SK-N-MC (cell line): Measurements from ENCODE around the gene MLST8.

Experiments used
- DNase-seq: peaks from one replicate; pipeline ENCODE4 v3.0.0-alpha.2; 2011; ENCODE audit warnings: low read depth, low spot score
- H3K27ac ChIP-seq: fragments of 200-600 bp; sonication (generic); 2 replicates; pipeline ENCODE4 v1.5.1; 2016; ENCODE audit warnings: mixed run types
- H3K36me3 ChIP-seq: fragments of 200-600 bp; sonication (generic); 2 replicates; pipeline ENCODE4 v1.6.1; 2017; ENCODE audit warnings: antibody characterized with exemption, low read length, mixed read lengths; ENCODE audit not compliant: insufficient read depth
- H3K4me3 ChIP-seq: fragments of 200-600 bp; sonication (generic); 2 replicates; pipeline ENCODE4 v1.5.1; 2016
- H3K9ac ChIP-seq: fragments of 200-600 bp; sonication (generic); 2 replicates; pipeline ENCODE4 v1.8.0; 2017; ENCODE audit warnings: mixed run types, mixed read lengths; ENCODE audit not compliant: insufficient read length
- H3K9me3 ChIP-seq: fragments of 200-600 bp; sonication (generic); 2 replicates; pipeline ENCODE4 v1.6.1; 2017; ENCODE audit warnings: low read depth, mild to moderate bottlenecking, antibody characterized with exemption, low read length, moderate library complexity, mixed read lengths
- EZH2 ChIP-seq: fragments of 200-600 bp; sonication (generic); IDR thresholded peaks from one replicate; pipeline ENCODE4 v1.6.1; 2017; ENCODE audit warnings: antibody characterized with exemption
- FOXP2 ChIP-seq: optimal IDR thresholded peaks from 2 replicates; pipeline ENCODE3; 2011; ENCODE audit warnings: mild to moderate bottlenecking, moderate library complexity; ENCODE audit not compliant: insufficient read depth; ENCODE audit errors: extremely low read length, control extremely low read depth
- POLR2AphosphoS5 ChIP-seq: IDR thresholded peaks from 2 replicates; pipeline ENCODE4 v1.6.1; 2012; ENCODE audit warnings: mild to moderate bottlenecking, low read depth, low read length, borderline replicate concordance

Gene MLST8

GRCh38 chr16:2233872-2234812 is 28.9 kb downstream of the MLST8 start:
- no peak overlapping the region for H3K27ac ChIP-seq
- DNase-seq = no peak
- TF ChIP-seq FOXP2 (no peak), POLR2AphosphoS5 (no peak; the same call in 1 of the 2 replicates), EZH2 (no peak)
- H3K4me3 ChIP-seq = no peak overlapping the region
- H3K36me3 ChIP-seq = peaks cover 8% of the 10 kb centered on the region; the same call in 1 of the 2 replicates
- H3K9ac ChIP-seq = no peak overlapping the region
- H3K9me3 ChIP-seq = no peaks in the 10 kb centered on the region

- DNase-seq = no peak
- H3K4me3 ChIP-seq = no peak overlapping the region
- no peak overlapping the region for H3K9ac ChIP-seq
- no peak overlapping the region for H3K27ac ChIP-seq
- H3K9me3 ChIP-seq = no peaks in the 10 kb centered on the region
- TF ChIP-seq POLR2AphosphoS5 (no peak), FOXP2 (no peak)
- peaks cover 3% of the 10 kb centered on the region; the same call in 1 of the 2 replicates for H3K36me3 ChIP-seq
Measured at GRCh38 chr16:2234813-2235170, 29.5 kb downstream of the MLST8 start.

- no peak overlapping the region for H3K27ac ChIP-seq
- no peak for DNase-seq
- H3K36me3 ChIP-seq = peaks cover 3% of the 10 kb centered on the region; the same call in 1 of the 2 replicates
Measured at GRCh38 chr16:2235234-2235651, 30.0 kb downstream of the MLST8 start.

GRCh38 chr16:2235695-2236336 is 30.6 kb downstream of the MLST8 start:
- TF ChIP-seq FOXP2 (no peak), POLR2AphosphoS5 (0 out of 2 replicates have a peak, but pooled peaks have one; percentile 15)
- no peak overlapping the region for H3K27ac ChIP-seq
- no peak overlapping the region for H3K9ac ChIP-seq
- H3K4me3 ChIP-seq = no peak overlapping the region
- no peak for DNase-seq
- peaks cover 3% of the 10 kb centered on the region; the same call in 1 of the 2 replicates for H3K36me3 ChIP-seq
- H3K9me3 ChIP-seq = no peaks in the 10 kb centered on the region

More at GRCh38 chr16:2235234-2235651, 30.0 kb downstream of the MLST8 start:
- no peak for TF ChIP-seq EZH2
- TF ChIP-seq POLR2AphosphoS5 = no peak
- TF ChIP-seq FOXP2 = no peak
- no peak overlapping the region for H3K9ac ChIP-seq
- no peak overlapping the region for H3K4me3 ChIP-seq
- no peaks in the 10 kb centered on the region for H3K9me3 ChIP-seq

- no peak within 1 kb of the TSS for H3K9ac ChIP-seq
Measured at GRCh38 chr16:2236337-2237101, 31.3 kb downstream of the MLST8 start, which contains the start of gene DNASE1L2. TSS of gene DNASE1L2 (plus strand) at chr16:2236444. CDS start at chr16:2236817, 373 bp downstream.

GRCh38 chr16:2237102-2237482 is 31.8 kb downstream of the MLST8 start:
- DNase-seq = no peak
- no peak for TF ChIP-seq POLR2AphosphoS5
- TF ChIP-seq EZH2 = no peak
- no peak for TF ChIP-seq FOXP2
- Histone ChIP-seq H3K9me3 (no peaks in the 10 kb centered on the region), H3K27ac (no peak overlapping the region), H3K4me3 (peak overlapping the region; percentile 38; the same call in 1 of the 2 replicates), H3K36me3 (no peaks in the 10 kb centered on the region; the same call in 1 of the 2 replicates), H3K9ac (no peak overlapping the region)

More at GRCh38 chr16:2236337-2237101, 31.3 kb downstream of the MLST8 start, which contains the start of gene DNASE1L2:
- no peak for TF ChIP-seq FOXP2
- no peak for TF ChIP-seq EZH2
- no peak for TF ChIP-seq POLR2AphosphoS5
- DNase-seq = no peak
- Histone ChIP-seq H3K9me3 (no peaks in the 10 kb centered on the region), H3K4me3 (peak within 1 kb of the TSS; percentile 38; the same call in 1 of the 2 replicates), H3K36me3 (no peaks in the 10 kb centered on the region; the same call in 1 of the 2 replicates), H3K27ac (no peak within 1 kb of the TSS)

GRCh38 chr16:2237493-2238149 is 32.4 kb downstream of the MLST8 start:
- Histone ChIP-seq H3K4me3 (peak overlapping the region; percentile 38; the same call in 1 of the 2 replicates), H3K36me3 (peaks cover 2% of the 10 kb centered on the region; the same call in 1 of the 2 replicates), H3K27ac (no peak overlapping the region), H3K9me3 (no peaks in the 10 kb centered on the region), H3K9ac (no peak overlapping the region)
- no peak for DNase-seq
- TF ChIP-seq POLR2AphosphoS5 (no peak; the same call in 1 of the 2 replicates), FOXP2 (no peak), EZH2 (no peak)
